ENCODE results near the gene ZBTB20. TPM values are rescaled to one million over a fixed set of nuclear protein-coding genes. Genes with fewer than 3 reads are reported as not detected.

Gene ZBTB20
- total RNA-seq, 3 donors from 2014 or later (not counting 1 experiment from before 2014, with no cell fraction given) = 52.7 to 58.3 (median 55.9) TPM

GRCh38 chr3:114417265-114417664, 729.8 kb downstream of the ZBTB20 start:
- 72% methylated on average over 4 of the region's 5 CpGs for WGBS (ENCODE audit: insufficient coverage)
- no peaks in the 10 kb centered on the region for H3K9me3 ChIP-seq (ENCODE audit: control insufficient read depth, insufficient read depth, low read length)
- Mint-ChIP-seq H3K27ac (no peak overlapping the region), H3K9me3 (no peaks in the 10 kb centered on the region), H3K4me3 (no peak overlapping the region), H3K27me3 (ENCODE audit: low read depth in 2 of 2) (no peaks in the 10 kb centered on the region), H3K36me3 (no peaks in the 10 kb centered on the region), H3K4me1 (no peaks in the 10 kb centered on the region)
- no peak for ATAC-seq
- no peaks in the 10 kb centered on the region for H3K27me3 ChIP-seq (ENCODE audit: control insufficient read depth, insufficient read depth, low read length)
- H3K27ac ChIP-seq (ENCODE audit: low read length) = no peak overlapping the region
- TF ChIP-seq CTCF (IDR thresholded peaks at IDR 0.05) = no peak
- no peak for DNase-seq
- intact Hi-C loops (cut with micrococcal nuclease) = loop anchor here (10.0 kb wide), 2 partner anchors 52 to 682 kb away; no protein-coding TSS in a partner anchor
- H3K4me1 ChIP-seq (ENCODE audit: control insufficient read depth, insufficient read depth, low read length) = no peaks in the 10 kb centered on the region
- no peaks in the 10 kb centered on the region for H3K36me3 ChIP-seq (ENCODE audit: control insufficient read depth, insufficient read depth, low read length)
- no peak overlapping the region for H3K4me3 ChIP-seq (ENCODE audit: low read length)

- intact Hi-C loops (cut with micrococcal nuclease) = loop anchor here (10.0 kb wide), 2 partner anchors 47 to 677 kb away; no protein-coding TSS in a partner anchor
These were observed 735.0 kb downstream of the ZBTB20 start for GRCh38 chr3:114411811-114412803.

GRCh38 chr3:114411190-114411668, 735.9 kb downstream of the ZBTB20 start:
- no peaks in the 10 kb centered on the region for H3K4me1 ChIP-seq (ENCODE audit: control insufficient read depth, insufficient read depth, low read length)
- no peak overlapping the region for H3K27ac ChIP-seq (ENCODE audit: low read length)
- H3K4me3 ChIP-seq (ENCODE audit: low read length) = no peak overlapping the region
- Mint-ChIP-seq H3K27me3 (ENCODE audit: low read depth in 2 of 2) (peaks cover 6 to 9% of the 10 kb centered on the region in 2 donors), H3K9me3 (no peaks in the 10 kb centered on the region), H3K4me1 (peaks cover 8 to 15% of the 10 kb centered on the region in 2 donors), H3K36me3 (no peaks in the 10 kb centered on the region), H3K27ac (no peak overlapping the region), H3K4me3 (no peak overlapping the region)
- no peak for DNase-seq
- no peaks in the 10 kb centered on the region for H3K36me3 ChIP-seq (ENCODE audit: control insufficient read depth, insufficient read depth, low read length)
- H3K27me3 ChIP-seq (ENCODE audit: control insufficient read depth, insufficient read depth, low read length) = no peaks in the 10 kb centered on the region
- H3K9me3 ChIP-seq (ENCODE audit: control insufficient read depth, insufficient read depth, low read length) = no peaks in the 10 kb centered on the region
- intact Hi-C loops (cut with micrococcal nuclease) = loop anchor here (10.0 kb wide), 2 partner anchors 46 to 676 kb away; no protein-coding TSS in a partner anchor
- TF ChIP-seq CTCF (IDR thresholded peaks at IDR 0.05) = no peak
- no peak for ATAC-seq
- 93% methylated on average over 1 of the region's 3 CpGs for WGBS (ENCODE audit: insufficient coverage)

More at GRCh38 chr3:114411811-114412803, 735.0 kb downstream of the ZBTB20 start:
- H3K4me1 Mint-ChIP-seq = peaks cover 8 to 15% of the 10 kb centered on the region in 2 donors
- H3K4me1 ChIP-seq (ENCODE audit: control insufficient read depth, insufficient read depth, low read length) = no peaks in the 10 kb centered on the region
- no peak for TF ChIP-seq CTCF (IDR thresholded peaks at IDR 0.05)
- no peaks in the 10 kb centered on the region for H3K9me3 Mint-ChIP-seq
- no peak for DNase-seq
- no peak overlapping the region for H3K4me3 ChIP-seq (ENCODE audit: low read length)
- peaks cover 6 to 9% of the 10 kb centered on the region in 2 donors for H3K27me3 Mint-ChIP-seq (ENCODE audit: low read depth in 2 of 2)
- no peaks in the 10 kb centered on the region for H3K9me3 ChIP-seq (ENCODE audit: control insufficient read depth, insufficient read depth, low read length)
- no peak overlapping the region for H3K4me3 Mint-ChIP-seq
- 83% methylated on average over 9 of the region's 9 CpGs for WGBS (ENCODE audit: insufficient coverage)
- H3K27me3 ChIP-seq (ENCODE audit: control insufficient read depth, insufficient read depth, low read length) = no peaks in the 10 kb centered on the region
- no peaks in the 10 kb centered on the region for H3K36me3 Mint-ChIP-seq
- ATAC-seq = no peak
- no peak overlapping the region for H3K27ac ChIP-seq (ENCODE audit: low read length)
- no peaks in the 10 kb centered on the region for H3K36me3 ChIP-seq (ENCODE audit: control insufficient read depth, insufficient read depth, low read length)
- no peak overlapping the region for H3K27ac Mint-ChIP-seq
